HepG2 (cell line): ENCODE measurements around the gene TKTL2. TPM values are rescaled to one million over a fixed set of nuclear protein-coding genes. Genes with fewer than 3 reads are reported as not detected.

Experiments
- ATF1 ChIP-seq: IDR thresholded peaks from 2 replicates; pipeline ENCODE4 v1.6.1; 2016; ENCODE audit warnings: mild to moderate bottlenecking, control low read depth
- CC2D1A ChIP-seq: sonication (generic); formaldehyde crosslinking; IDR thresholded peaks from 2 replicates; pipeline ENCODE4 v1.8.1; 2023; ENCODE audit warnings: mild to moderate bottlenecking, missing genetic modification reagents
- EP300 ChIP-seq, 3 experiments: sonication (generic) in 1 of 3; formaldehyde crosslinking in 1 of 3; IDR thresholded peaks; 2 replicates each; pipeline versions ENCODE4 v1.5.1 to v1.6.1; 2011 to 2020; ENCODE audit warnings: low read depth in 2 of 3, low read length in 2 of 3, borderline replicate concordance in 1 of 3, improper control_type of control experiment in 1 of 3, mild to moderate bottlenecking in 1 of 3, missing genetic modification reagents in 1 of 3, moderate library complexity in 1 of 3
- IRX3 ChIP-seq: sonication (generic); formaldehyde crosslinking; IDR thresholded peaks from 2 replicates; pipeline ENCODE4 v1.8.1; 2023; ENCODE audit warnings: mild to moderate bottlenecking, low read depth, missing genetic modification reagents, borderline replicate concordance
- JUN ChIP-seq: sonication (generic); formaldehyde crosslinking; IDR thresholded peaks from 2 replicates; pipeline ENCODE4 v1.4.0; 2020; ENCODE audit warnings: mild to moderate bottlenecking, missing genetic modification reagents
- KLF12 ChIP-seq: sonication (generic); formaldehyde crosslinking; IDR thresholded peaks from 2 replicates; pipeline ENCODE4 v1.4.0; 2020; ENCODE audit warnings: missing genetic modification reagents, borderline replicate concordance
- MTA3 ChIP-seq: sonication (generic); formaldehyde crosslinking; IDR thresholded peaks from 2 replicates; pipeline ENCODE4 v1.4.0; 2020; ENCODE audit warnings: missing genetic modification reagents
- RFX5 ChIP-seq: IDR thresholded peaks from 2 replicates; pipeline ENCODE4 v1.6.1; 2011; ENCODE audit warnings: low read depth, low read length, improper control_type of control experiment
- SRSF4 ChIP-seq: fragments of 200-400 bp; formaldehyde crosslinking; IDR thresholded peaks from one replicate; pipeline ENCODE4 v1.6.1; 2018; ENCODE audit warnings: mild to moderate bottlenecking, low read depth, low read length, moderate library complexity; ENCODE audit not compliant: poor library complexity, severe bottlenecking
- ZBTB1 ChIP-seq: sonication (generic); formaldehyde crosslinking; IDR thresholded peaks from 2 replicates; pipeline ENCODE4 v1.4.0; 2020; ENCODE audit warnings: missing genetic modification reagents, borderline replicate concordance
- polyA plus RNA-seq, 8 experiments: library from polyadenylated mRNA; depleted of rRNA in 3 of 8; stranded (reverse) in 7 of 8; unstranded in 1 of 8; fragments of >200 nt; fragmentation: Illumina TruSeq in 4 of 8; extraction: Trizol in 4 of 8; gene quantifications; 2 replicates each; pipeline versions ENCODE4 v1.2.1 to v1.2.3, GENCODE V29; 2011 to 2016; ENCODE audit warnings: low read depth in 4 of 8, missing spikeins in 1 of 8, mixed read lengths in 1 of 8; ENCODE audit not compliant: insufficient read depth in 1 of 8
- total RNA-seq, 5 experiments: library from RNA; depleted of rRNA; stranded (reverse); fragments of >200 nt; fragmentation: Illumina TruSeq; extraction: Trizol; gene quantifications; 2 replicates each; pipeline ENCODE4 v1.2.3, GENCODE V29; 2016; ENCODE audit warnings: low read depth in 1 of 5
- TF ChIP-seq, protein P1 (sequence below): sonication (generic); formaldehyde crosslinking; IDR thresholded peaks from 2 replicates; pipeline ENCODE4 v1.4.0; 2020; ENCODE audit warnings: mild to moderate bottlenecking, low read depth, missing genetic modification reagents
- TF ChIP-seq, protein P2 (sequence below): IDR thresholded peaks from 2 replicates; pipeline ENCODE4 v1.6.1; 2018; ENCODE audit warnings: missing genetic modification reagents
- TF ChIP-seq, protein P3 (sequence below): sonication (generic); formaldehyde crosslinking; IDR thresholded peaks from 2 replicates; pipeline ENCODE4 v1.4.0; 2020; ENCODE audit warnings: missing genetic modification reagents
- TF ChIP-seq, protein P4 (sequence below): sonication (generic); formaldehyde crosslinking; IDR thresholded peaks from 2 replicates; pipeline ENCODE4 v1.5.0; 2020; ENCODE audit warnings: missing genetic modification reagents
- TF ChIP-seq, protein P5 (sequence below): sonication (generic); formaldehyde crosslinking; IDR thresholded peaks from 2 replicates; pipeline ENCODE4 v1.4.0; 2020; ENCODE audit warnings: missing genetic modification reagents
- TF ChIP-seq, protein P6 (sequence below): sonication (generic); formaldehyde crosslinking; IDR thresholded peaks from 2 replicates; pipeline ENCODE4 v1.4.0; 2020; ENCODE audit warnings: missing genetic modification reagents, mild to moderate bottlenecking, borderline replicate concordance

Gene TKTL2
- total and polyA plus RNA-seq, 2 of the 13 experiments (the other 11 are each of a cell fraction or from before 2014, with no cell fraction given) = not detected

DNA sequence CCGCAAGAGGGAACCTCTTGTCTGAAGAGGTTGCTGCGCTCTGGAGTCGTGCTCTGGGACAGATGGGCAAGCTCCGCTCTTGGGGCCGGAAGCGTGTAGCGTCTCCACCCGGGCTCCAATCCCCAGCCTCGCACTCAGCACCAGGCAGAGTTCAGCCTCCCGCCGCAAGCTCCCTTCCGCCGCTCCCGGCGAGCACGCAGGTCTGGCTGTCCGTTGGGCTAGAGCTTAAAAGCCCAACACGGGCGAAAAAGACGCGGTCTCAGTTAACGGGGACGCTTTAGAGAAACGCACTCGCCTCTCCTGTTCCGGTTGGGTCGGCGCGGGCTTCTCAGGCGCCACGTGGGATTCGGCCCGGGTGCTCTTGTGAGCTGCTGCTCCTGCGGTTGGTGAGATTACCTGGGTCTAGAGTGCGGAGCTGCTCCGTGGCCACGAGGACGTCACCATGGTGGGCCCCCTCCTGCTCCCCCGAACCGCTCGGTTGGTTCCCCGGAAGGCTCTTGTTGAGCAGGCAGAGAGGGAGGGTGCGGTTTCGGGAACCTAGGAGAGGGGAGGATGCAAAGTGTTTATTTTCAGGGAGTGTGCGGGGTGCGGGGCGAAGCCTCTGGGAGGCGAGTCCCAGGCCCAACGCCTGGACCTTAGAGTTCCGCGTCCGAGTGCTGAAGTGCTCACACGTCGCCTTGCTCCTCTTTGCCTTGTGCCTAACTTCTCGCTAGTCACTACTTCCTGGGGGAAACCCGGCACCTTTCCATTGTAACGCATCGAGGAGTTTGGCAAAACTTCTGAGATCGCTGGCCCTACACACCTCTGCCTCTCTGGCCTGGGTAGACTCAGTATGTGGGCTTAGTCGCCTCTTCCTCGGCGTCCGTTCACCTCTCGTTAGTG is 21.0 kb upstream of the TKTL2 start, which contains the start of gene TMA16 (continued):
- TF ChIP-seq, protein P1, sequence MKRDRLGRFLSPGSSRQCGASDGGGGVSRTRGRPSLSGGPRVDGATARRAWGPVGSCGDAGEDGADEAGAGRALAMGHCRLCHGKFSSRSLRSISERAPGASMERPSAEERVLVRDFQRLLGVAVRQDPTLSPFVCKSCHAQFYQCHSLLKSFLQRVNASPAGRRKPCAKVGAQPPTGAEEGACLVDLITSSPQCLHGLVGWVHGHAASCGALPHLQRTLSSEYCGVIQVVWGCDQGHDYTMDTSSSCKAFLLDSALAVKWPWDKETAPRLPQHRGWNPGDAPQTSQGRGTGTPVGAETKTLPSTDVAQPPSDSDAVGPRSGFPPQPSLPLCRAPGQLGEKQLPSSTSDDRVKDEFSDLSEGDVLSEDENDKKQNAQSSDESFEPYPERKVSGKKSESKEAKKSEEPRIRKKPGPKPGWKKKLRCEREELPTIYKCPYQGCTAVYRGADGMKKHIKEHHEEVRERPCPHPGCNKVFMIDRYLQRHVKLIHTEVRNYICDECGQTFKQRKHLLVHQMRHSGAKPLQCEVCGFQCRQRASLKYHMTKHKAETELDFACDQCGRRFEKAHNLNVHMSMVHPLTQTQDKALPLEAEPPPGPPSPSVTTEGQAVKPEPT = peak; percentile 91; the same call in 1 of the 2 replicates
- TF ChIP-seq SRSF4 (no peak), IRX3 (CRISPR knock-in tag) (peak; percentile 95), KLF12 (peak; percentile 89), MTA3 (CRISPR knock-in tag) (no peak), RFX5 (no peak), JUN (CRISPR knock-in tag) (0 out of 2 replicates have a peak, but pooled peaks have one; percentile 67), ATF1 (CRISPR knock-in tag) (peak; percentile 70), CC2D1A (CRISPR knock-in tag) (no peak), ZBTB1 (CRISPR knock-in tag) (peak; percentile 24; the same call in 1 of the 2 replicates), EP300 (IDR thresholded peaks at IDR 0.05; ENCODE audit: low read depth in 2 of 2, low read length in 2 of 2) (peak in 1 of 2 experiments; percentile 64; a peak in 2 of 4 replicates), EP300 (CRISPR knock-in tag; IDR thresholded peaks at IDR 0.05; ENCODE audit: borderline replicate concordance) (0 out of 2 replicates have a peak, but pooled peaks have one; percentile 37)
- TF ChIP-seq, protein P2, sequence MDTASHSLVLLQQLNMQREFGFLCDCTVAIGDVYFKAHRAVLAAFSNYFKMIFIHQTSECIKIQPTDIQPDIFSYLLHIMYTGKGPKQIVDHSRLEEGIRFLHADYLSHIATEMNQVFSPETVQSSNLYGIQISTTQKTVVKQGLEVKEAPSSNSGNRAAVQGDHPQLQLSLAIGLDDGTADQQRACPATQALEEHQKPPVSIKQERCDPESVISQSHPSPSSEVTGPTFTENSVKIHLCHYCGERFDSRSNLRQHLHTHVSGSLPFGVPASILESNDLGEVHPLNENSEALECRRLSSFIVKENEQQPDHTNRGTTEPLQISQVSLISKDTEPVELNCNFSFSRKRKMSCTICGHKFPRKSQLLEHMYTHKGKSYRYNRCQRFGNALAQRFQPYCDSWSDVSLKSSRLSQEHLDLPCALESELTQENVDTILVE (CRISPR knock-in tag) = peak; percentile 92
- TF ChIP-seq, protein P3, sequence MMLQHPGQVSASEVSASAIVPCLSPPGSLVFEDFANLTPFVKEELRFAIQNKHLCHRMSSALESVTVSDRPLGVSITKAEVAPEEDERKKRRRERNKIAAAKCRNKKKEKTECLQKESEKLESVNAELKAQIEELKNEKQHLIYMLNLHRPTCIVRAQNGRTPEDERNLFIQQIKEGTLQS (CRISPR knock-in tag) = peak; percentile 26; the same call in 1 of the 2 replicates
- TF ChIP-seq, protein P4, sequence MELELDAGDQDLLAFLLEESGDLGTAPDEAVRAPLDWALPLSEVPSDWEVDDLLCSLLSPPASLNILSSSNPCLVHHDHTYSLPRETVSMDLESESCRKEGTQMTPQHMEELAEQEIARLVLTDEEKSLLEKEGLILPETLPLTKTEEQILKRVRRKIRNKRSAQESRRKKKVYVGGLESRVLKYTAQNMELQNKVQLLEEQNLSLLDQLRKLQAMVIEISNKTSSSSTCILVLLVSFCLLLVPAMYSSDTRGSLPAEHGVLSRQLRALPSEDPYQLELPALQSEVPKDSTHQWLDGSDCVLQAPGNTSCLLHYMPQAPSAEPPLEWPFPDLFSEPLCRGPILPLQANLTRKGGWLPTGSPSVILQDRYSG = no peak
- TF ChIP-seq, protein P5, sequence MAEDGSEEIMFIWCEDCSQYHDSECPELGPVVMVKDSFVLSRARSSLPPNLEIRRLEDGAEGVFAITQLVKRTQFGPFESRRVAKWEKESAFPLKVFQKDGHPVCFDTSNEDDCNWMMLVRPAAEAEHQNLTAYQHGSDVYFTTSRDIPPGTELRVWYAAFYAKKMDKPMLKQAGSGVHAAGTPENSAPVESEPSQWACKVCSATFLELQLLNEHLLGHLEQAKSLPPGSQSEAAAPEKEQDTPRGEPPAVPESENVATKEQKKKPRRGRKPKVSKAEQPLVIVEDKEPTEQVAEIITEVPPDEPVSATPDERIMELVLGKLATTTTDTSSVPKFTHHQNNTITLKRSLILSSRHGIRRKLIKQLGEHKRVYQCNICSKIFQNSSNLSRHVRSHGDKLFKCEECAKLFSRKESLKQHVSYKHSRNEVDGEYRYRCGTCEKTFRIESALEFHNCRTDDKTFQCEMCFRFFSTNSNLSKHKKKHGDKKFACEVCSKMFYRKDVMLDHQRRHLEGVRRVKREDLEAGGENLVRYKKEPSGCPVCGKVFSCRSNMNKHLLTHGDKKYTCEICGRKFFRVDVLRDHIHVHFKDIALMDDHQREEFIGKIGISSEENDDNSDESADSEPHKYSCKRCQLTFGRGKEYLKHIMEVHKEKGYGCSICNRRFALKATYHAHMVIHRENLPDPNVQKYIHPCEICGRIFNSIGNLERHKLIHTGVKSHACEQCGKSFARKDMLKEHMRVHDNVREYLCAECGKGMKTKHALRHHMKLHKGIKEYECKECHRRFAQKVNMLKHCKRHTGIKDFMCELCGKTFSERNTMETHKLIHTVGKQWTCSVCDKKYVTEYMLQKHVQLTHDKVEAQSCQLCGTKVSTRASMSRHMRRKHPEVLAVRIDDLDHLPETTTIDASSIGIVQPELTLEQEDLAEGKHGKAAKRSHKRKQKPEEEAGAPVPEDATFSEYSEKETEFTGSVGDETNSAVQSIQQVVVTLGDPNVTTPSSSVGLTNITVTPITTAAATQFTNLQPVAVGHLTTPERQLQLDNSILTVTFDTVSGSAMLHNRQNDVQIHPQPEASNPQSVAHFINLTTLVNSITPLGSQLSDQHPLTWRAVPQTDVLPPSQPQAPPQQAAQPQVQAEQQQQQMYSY (CRISPR knock-in tag) = peak; percentile 75; the same call in 1 of the 2 replicates
- TF ChIP-seq, protein P6, sequence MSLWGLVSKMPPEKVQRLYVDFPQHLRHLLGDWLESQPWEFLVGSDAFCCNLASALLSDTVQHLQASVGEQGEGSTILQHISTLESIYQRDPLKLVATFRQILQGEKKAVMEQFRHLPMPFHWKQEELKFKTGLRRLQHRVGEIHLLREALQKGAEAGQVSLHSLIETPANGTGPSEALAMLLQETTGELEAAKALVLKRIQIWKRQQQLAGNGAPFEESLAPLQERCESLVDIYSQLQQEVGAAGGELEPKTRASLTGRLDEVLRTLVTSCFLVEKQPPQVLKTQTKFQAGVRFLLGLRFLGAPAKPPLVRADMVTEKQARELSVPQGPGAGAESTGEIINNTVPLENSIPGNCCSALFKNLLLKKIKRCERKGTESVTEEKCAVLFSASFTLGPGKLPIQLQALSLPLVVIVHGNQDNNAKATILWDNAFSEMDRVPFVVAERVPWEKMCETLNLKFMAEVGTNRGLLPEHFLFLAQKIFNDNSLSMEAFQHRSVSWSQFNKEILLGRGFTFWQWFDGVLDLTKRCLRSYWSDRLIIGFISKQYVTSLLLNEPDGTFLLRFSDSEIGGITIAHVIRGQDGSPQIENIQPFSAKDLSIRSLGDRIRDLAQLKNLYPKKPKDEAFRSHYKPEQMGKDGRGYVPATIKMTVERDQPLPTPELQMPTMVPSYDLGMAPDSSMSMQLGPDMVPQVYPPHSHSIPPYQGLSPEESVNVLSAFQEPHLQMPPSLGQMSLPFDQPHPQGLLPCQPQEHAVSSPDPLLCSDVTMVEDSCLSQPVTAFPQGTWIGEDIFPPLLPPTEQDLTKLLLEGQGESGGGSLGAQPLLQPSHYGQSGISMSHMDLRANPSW (CRISPR knock-in tag) = no peak
